Testis (tissue), 2 donors: ENCODE data around the gene SECISBP2L.

Experiments used
- POLR2A ChIP-seq: fragments of 450-650 bp; IDR thresholded peaks from one replicate; pipeline ENCODE4 v1.6.1; 2017; ENCODE audit warnings: antibody characterized with exemption, mild to moderate bottlenecking, moderate library complexity
- TF ChIP-seq, protein P1 (sequence below), 3 experiments: fragments of 450-650 bp in 2 of 3; fragments of 200-600 bp in 1 of 3; sonication (generic) in 1 of 3; IDR thresholded peaks; one replicate each; pipeline ENCODE4 v1.5.1; 2016 to 2019; ENCODE audit warnings: antibody characterized with exemption in 3 of 3, mild to moderate bottlenecking in 2 of 3, moderate library complexity in 1 of 3

DNA sequence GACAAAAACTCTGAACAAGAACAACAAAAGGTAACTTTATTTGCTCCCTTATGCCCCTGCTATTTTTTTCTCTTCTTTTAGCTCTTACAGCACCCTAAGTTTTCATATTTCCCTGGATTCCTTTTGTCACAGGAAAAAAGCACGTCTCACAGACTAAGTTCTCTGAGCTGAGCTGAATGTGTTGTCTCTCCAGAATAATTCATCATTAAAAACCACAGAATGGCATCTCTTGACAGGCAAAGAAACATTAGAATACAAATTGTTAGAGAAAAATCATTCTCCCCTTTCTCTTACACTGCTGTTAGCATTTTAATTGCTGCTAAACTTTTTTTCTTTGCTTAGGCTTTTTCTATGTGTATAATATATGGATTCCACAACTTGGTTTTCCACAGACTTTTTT lies 48.7 kb upstream of the SECISBP2L start:
- TF ChIP-seq, protein P1, sequence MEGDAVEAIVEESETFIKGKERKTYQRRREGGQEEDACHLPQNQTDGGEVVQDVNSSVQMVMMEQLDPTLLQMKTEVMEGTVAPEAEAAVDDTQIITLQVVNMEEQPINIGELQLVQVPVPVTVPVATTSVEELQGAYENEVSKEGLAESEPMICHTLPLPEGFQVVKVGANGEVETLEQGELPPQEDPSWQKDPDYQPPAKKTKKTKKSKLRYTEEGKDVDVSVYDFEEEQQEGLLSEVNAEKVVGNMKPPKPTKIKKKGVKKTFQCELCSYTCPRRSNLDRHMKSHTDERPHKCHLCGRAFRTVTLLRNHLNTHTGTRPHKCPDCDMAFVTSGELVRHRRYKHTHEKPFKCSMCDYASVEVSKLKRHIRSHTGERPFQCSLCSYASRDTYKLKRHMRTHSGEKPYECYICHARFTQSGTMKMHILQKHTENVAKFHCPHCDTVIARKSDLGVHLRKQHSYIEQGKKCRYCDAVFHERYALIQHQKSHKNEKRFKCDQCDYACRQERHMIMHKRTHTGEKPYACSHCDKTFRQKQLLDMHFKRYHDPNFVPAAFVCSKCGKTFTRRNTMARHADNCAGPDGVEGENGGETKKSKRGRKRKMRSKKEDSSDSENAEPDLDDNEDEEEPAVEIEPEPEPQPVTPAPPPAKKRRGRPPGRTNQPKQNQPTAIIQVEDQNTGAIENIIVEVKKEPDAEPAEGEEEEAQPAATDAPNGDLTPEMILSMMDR (IDR thresholded peaks at IDR 0.05) = no peak
- no peak for TF ChIP-seq POLR2A
